ENCODE data around the gene CLCC1.

GRCh38 chr1:108969346-108969745, 6.1 kb upstream of the CLCC1 start:
- no peak for TF ChIP-seq CTCF (conservative IDR thresholded peaks at IDR 0.05; ENCODE audit: low read depth in 2 of 2)
- no peak for TF ChIP-seq EZH2phosphoT487 (IDR thresholded peaks at IDR 0.05; ENCODE audit: unreplicated experiment)
- TF ChIP-seq EZH2 (IDR thresholded peaks at IDR 0.05; ENCODE audit: low read depth, unreplicated experiment): no peak
- TF ChIP-seq JUNB (IDR thresholded peaks at IDR 0.05; ENCODE audit: unreplicated experiment): no peak
- TF ChIP-seq REST (IDR thresholded peaks at IDR 0.05; ENCODE audit: unreplicated experiment): no peak

All from GM23338 (cell line).